Stimulated activated CD8-positive, alpha-beta memory T cell treated with anti-CD3 and anti-CD28 coated beads, Interleukin-7, amount 100 ng/mL, for 4 hours (primary cell): ENCODE results near the gene AGAP3.
A peak's percentile ranks its signal among the peaks of the same experiment; 100 is the strongest.
"Not testable (repeated sequence)": the region's sequence is repeated elsewhere in the genome, so short reads cannot be mapped to it uniquely, and the experiment has no call there.

Experiments used
- DNase-seq, 2 donors: peaks; one replicate each; pipeline ENCODE4 v3.0.0-alpha.2; 2020; ENCODE audit warnings: low read depth in 2 of 2

The AGAP3 gene

GRCh38 chr7:151085691-151086620, at the start of gene AGAP3:
AGAP3 (plus strand) TSS chr7:151086475; CDS start chr7:151086742, 267 bp downstream.
- peak; percentile 17 to 67 for DNase-seq

- DNase-seq: peak; percentile 68 to 75
These were observed 47.1 kb upstream of the AGAP3 start for GRCh38 chr7:151038951-151039849.

- no peak for DNase-seq
These were observed 46.3 kb upstream of the AGAP3 start for GRCh38 chr7:151039850-151040548.

GRCh38 chr7:151040616-151041375, 45.5 kb upstream of the AGAP3 start:
- DNase-seq: no peak

- not testable (repeated sequence) for DNase-seq
These were observed 42.8 kb upstream of the AGAP3 start for GRCh38 chr7:151043449-151043848.

GRCh38 chr7:151043959-151044358, 42.3 kb upstream of the AGAP3 start:
- no peak for DNase-seq

- DNase-seq: no peak
These were observed 41.0 kb upstream of the AGAP3 start for GRCh38 chr7:151045262-151045661.

GRCh38 chr7:151045967-151046366, 40.3 kb upstream of the AGAP3 start:
- DNase-seq: no peak

- DNase-seq: no peak
These were observed 39.4 kb upstream of the AGAP3 start for GRCh38 chr7:151046603-151047573.

- no peak for DNase-seq
These were observed 38.1 kb upstream of the AGAP3 start, which contains the start of gene ASIC3 for GRCh38 chr7:151047976-151048815. ASIC3 (plus strand) TSS chr7:151048531; CDS start chr7:151048886, 355 bp downstream.

GRCh38 chr7:151048911-151049463, 37.3 kb upstream of the AGAP3 start:
- no peak for DNase-seq

GRCh38 chr7:151051108-151051507, 35.2 kb upstream of the AGAP3 start:
- peak in 1 of 2 donors; percentile 30 for DNase-seq

- no peak for DNase-seq
These were observed 33.2 kb upstream of the AGAP3 start for GRCh38 chr7:151053096-151053495.

- no peak for DNase-seq
These were observed 32.5 kb upstream of the AGAP3 start for GRCh38 chr7:151053751-151054150.

GRCh38 chr7:151056283-151056665, 30.0 kb upstream of the AGAP3 start:
- no peak for DNase-seq

GRCh38 chr7:151056666-151057505, 29.4 kb upstream of the AGAP3 start:
- no peak for DNase-seq

- no peak for DNase-seq
These were observed 28.7 kb upstream of the AGAP3 start, which contains the start of gene CDK5 for GRCh38 chr7:151057506-151057988. CDK5 (minus strand) TSS chr7:151057897; CDS start chr7:151057848, 49 bp downstream.
